ENCODE data around the gene MRPL58.

MRPL58 gene

DNA sequence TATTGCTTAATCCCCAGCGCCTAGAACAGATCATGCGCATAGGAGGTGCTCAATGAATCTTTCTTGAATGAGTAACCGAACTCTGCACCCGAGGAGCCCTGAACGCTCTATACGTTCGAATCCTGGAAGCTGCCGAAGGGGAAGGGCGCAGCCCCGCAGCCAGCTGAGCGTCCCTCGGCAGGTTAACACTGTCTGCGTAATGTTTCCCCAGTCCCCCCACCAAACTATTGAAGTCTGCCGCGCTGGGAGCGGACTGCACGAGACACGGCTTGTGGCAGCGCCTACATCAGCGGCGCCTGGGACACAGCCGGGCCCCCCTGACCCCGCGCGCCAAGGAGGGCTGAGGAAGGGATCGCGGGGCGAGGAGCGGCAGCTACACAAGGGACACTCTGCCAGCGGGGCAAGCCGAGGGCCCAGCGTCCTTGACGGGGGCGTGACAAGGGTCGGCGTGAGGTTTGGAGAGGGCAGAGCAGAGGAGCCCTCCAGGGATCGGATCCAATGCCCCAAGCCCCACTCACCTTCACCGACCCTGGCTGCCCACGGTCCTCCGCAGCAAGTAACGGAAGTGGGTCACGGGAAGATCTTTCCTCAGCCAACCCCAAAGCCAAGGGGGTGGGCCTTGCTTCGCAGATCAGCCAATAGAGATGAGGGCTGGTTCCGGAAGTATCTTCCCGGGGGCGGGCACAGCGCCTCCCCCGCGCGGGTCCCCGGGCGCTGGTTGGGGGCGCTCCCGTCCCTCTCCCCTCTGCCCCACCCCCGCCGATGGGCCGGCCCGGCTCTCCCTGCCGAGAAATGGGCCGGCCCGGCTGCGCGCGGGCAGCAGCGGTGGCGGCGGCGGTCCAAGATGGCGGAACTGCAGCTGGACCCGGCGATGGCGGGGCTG, 34.2 kb downstream of the MRPL58 start, which contains the start of the genes ATP5PD and KCTD2:
TSS of gene ATP5PD (minus strand) at position 563 of the 883 bp plus-strand sequence. CDS start 4,319 bp downstream, outside the sequence.
TSS of gene KCTD2 (plus strand) at position 819 of the 883 bp plus-strand sequence. CDS start at position 845, 26 bp downstream.
- peak; percentile 84 to 90 for DNase-seq (ENCODE audit: extremely low read depth in 1 of 2, low read depth in 1 of 2)

GRCh38 chr17:75047398-75048098, 35.1 kb downstream of the MRPL58 start:
- peak in 1 of 2 donors; percentile 14 for DNase-seq (ENCODE audit: extremely low read depth in 1 of 2, low read depth in 1 of 2)

DNA sequence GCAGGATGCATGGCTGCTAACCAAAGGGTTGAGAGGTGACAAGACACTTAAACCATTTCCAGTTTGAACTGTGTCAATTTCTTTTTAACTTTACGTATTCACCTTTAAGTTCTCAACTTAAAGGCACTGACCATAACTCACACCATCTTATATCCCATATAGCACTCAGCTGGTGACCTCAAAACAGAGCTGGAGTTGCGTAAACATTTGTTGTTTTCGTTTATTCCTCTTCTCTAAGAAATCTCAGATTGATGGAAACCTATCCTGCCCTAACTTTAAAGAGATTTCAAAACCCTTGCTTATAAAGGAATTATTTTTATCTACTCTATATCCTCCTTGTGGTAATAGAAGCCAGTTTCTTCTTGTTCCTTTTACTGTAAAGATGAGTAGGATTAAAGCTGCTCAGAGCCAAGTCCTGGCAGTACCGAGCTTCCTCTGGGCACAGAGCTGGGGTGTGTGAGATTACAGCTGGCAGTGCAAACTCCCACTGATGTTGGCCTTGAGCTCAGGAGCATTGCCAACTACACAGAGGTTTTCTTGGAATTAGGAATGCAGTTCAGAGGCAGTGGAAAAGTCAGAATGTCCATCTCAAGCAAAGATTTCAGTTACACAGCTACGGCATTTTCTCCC, 35.9 kb downstream of the MRPL58 start:
- DNase-seq (ENCODE audit: extremely low read depth in 1 of 2, low read depth in 1 of 2), result no peak

GRCh38 chr17:75049057-75049456, 36.6 kb downstream of the MRPL58 start:
- DNase-seq (ENCODE audit: extremely low read depth in 1 of 2, low read depth in 1 of 2), result no peak

DNA sequence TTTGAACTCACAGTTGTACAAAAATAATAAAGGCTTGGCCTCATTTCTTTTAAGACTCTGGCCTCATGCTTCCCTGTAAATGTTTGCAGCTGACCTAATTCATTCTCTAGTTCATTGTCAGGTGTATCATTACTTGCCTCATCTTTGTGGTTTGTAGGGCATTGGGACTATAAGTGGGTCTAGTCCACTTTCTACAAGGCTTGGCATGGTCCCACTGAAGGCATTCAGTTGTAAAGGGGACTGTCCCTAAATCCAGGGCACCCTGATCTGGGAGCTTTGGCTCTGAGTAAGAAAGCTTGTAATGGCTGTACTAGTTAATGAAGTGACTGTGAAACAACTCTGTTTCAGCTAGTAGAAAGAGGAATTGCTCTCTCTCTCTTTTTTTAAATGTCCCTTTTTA, 37.2 kb downstream of the MRPL58 start:
- no peak for DNase-seq (ENCODE audit: extremely low read depth in 1 of 2, low read depth in 1 of 2)

- no peak for DNase-seq (ENCODE audit: extremely low read depth in 1 of 2, low read depth in 1 of 2)
Observed at GRCh38 chr17:75051941-75052340, 39.5 kb downstream of the MRPL58 start.

GRCh38 chr17:75059369-75060345, 47.2 kb downstream of the MRPL58 start:
- DNase-seq (ENCODE audit: extremely low read depth in 1 of 2, low read depth in 1 of 2), result no peak

- no peak for DNase-seq (ENCODE audit: extremely low read depth in 1 of 2, low read depth in 1 of 2)
Observed at GRCh38 chr17:75060434-75061054, 48.1 kb downstream of the MRPL58 start.

GRCh38 chr17:75061055-75061438, 48.6 kb downstream of the MRPL58 start:
- no peak for DNase-seq (ENCODE audit: extremely low read depth in 1 of 2, low read depth in 1 of 2)

DNA sequence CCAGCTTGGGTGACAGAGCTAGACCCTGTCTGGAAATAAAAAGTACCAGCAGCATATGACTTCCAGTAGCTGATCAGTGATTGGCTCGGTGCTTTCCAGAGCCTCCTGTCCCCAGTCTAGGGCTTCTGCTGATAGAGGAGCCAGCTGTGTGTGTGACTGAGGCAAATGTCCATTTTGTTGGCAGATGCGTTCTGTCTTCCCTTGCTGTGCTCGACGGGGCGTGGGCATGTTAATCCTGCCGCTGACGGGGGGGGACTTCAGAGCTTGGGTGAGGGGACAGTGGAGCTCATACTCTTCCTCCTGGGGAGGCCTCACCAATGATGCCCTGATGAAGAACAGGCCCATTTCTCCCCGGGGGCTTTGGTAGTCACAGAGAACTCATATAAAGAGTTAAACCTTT, 49.1 kb downstream of the MRPL58 start:
- DNase-seq (ENCODE audit: extremely low read depth in 1 of 2, low read depth in 1 of 2), result no peak

DNA sequence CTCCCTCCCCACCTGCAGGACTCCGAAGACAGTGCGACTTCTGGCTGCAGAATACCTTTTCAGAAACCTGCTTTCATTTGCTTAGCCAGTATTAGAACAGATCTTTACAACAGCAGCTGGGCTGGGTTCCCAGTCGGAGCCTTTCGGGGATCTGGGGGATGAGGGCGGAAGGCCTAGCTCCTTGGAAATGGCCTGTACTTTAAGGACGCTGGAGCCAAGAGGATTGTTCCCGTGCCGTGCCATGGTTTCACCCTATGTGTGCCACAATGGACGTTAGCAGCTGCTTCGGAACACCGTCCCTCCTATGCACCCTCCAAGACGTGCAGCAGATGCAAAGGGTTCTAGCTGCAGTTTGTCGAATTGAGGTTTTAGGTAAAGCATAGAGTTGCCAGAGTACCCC, 50.7 kb downstream of the MRPL58 start:
- DNase-seq (ENCODE audit: extremely low read depth in 1 of 2, low read depth in 1 of 2), result no peak

- no peak for DNase-seq (ENCODE audit: extremely low read depth in 1 of 2, low read depth in 1 of 2)
Observed at GRCh38 chr17:75063626-75064025, 51.2 kb downstream of the MRPL58 start.

DNA sequence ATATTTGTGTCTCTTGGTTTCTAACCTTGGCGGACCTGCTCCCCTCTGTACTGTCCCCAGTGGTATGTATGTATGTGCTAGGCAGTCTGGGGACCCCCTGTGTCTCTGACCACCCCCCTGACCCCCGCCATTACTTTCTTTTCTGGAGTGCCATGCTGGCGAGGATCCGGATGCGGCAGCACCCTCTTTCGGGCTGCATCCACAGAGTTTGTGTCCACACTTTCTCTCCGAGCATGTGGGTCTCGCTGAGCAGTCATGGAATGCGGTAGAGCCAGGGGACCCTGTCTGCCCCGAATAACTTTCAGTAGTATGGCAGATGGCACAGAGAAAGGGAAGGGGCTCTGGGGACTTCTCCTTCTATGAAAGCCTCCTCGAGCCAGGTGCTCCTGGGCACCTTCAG, 51.6 kb downstream of the MRPL58 start:
- DNase-seq (ENCODE audit: extremely low read depth in 1 of 2, low read depth in 1 of 2), result no peak

DNA sequence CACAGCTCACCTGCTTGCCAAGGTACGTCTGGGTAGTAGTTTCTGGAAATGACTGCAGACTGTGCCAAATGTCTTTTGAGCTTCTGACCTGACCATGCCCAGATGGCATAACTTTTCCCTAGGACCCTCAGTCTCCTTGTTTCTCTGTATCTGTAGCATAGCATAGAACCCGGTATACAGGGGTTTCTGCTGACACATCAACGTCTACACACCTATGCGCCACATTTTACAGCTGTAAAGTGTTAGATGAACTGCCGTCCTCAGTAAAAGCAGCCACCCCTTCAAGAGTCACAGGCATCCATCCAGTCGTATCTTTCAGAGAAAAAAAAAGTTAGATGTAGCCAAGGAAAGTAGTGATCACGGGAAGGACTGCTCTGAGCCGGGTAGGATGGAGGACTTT, 52.0 kb downstream of the MRPL58 start:
- DNase-seq (ENCODE audit: extremely low read depth in 1 of 2, low read depth in 1 of 2), result no peak

- no peak for DNase-seq (ENCODE audit: extremely low read depth in 1 of 2, low read depth in 1 of 2)
Observed at GRCh38 chr17:75064867-75065561, 52.5 kb downstream of the MRPL58 start.

- no peak for DNase-seq (ENCODE audit: extremely low read depth in 1 of 2, low read depth in 1 of 2)
Observed at GRCh38 chr17:75065562-75066151, 53.2 kb downstream of the MRPL58 start.

- no peak for DNase-seq (ENCODE audit: extremely low read depth in 1 of 2, low read depth in 1 of 2)
Observed at GRCh38 chr17:75067856-75068255, 55.4 kb downstream of the MRPL58 start.

- DNase-seq (ENCODE audit: extremely low read depth in 1 of 2, low read depth in 1 of 2), result no peak
Observed at GRCh38 chr17:75068750-75069149, 56.3 kb downstream of the MRPL58 start.

- no peak for DNase-seq (ENCODE audit: extremely low read depth in 1 of 2, low read depth in 1 of 2)
Observed at GRCh38 chr17:75069783-75070182, 57.3 kb downstream of the MRPL58 start.
